ENCODE data around the gene USP5.
A peak's percentile ranks its signal among the peaks of the same experiment; 100 is the strongest.
"Not testable (repeated sequence)": the region's sequence is repeated elsewhere in the genome, so short reads cannot be mapped to it uniquely, and the experiment has no call there.

The USP5 gene

GRCh38 chr12:6872073-6873048, 20.4 kb downstream of the USP5 start:
- Histone ChIP-seq H3K9ac (ENCODE audit: low read length) (peak overlapping the region; percentile 82), H3F3A (ENCODE audit: insufficient read depth) (peaks cover 48% of the 10 kb centered on the region), H3K27ac (ENCODE audit: low read depth, low read length) (peak overlapping the region; percentile 69), H3K4me2 (ENCODE audit: low read depth, low read length, poor library complexity, severe bottlenecking) (peak overlapping the region; percentile 85), H3K9me3 (ENCODE audit: insufficient read depth, low read length) (no peaks in the 10 kb centered on the region), H3K27me3 (ENCODE audit: low read length) (no peaks in the 10 kb centered on the region), H3K79me2 (ENCODE audit: insufficient read depth, low read length) (peaks cover 19% of the 10 kb centered on the region), H4K20me1 (ENCODE audit: low read depth, low read length) (no peaks in the 10 kb centered on the region; the same call in 1 of the 2 replicates), H2AFZ (ENCODE audit: low read depth, low read length, severe bottlenecking) (no peak overlapping the region), H3K36me3 (ENCODE audit: low read length) (peaks cover 3% of the 10 kb centered on the region; the same call in 1 of the 2 replicates), H3K4me3 (ENCODE audit: insufficient read depth, low read length, poor library complexity, severe bottlenecking) (peak overlapping the region; percentile 70), H3K9me2 (replicated peaks; ENCODE audit: insufficient read depth, low read length) (no peaks in the 10 kb centered on the region)
- TF ChIP-seq CTCF (IDR thresholded peaks at IDR 0.05; ENCODE audit: insufficient read depth, low read length, poor library complexity, severe bottlenecking) (peak; percentile 90), EZH2phosphoT487 (conservative IDR thresholded peaks at IDR 0.05; ENCODE audit: low read length) (no peak)

- Histone ChIP-seq H3K27me3 (ENCODE audit: low read length) (no peaks in the 10 kb centered on the region), H3K4me2 (ENCODE audit: low read depth, low read length, poor library complexity, severe bottlenecking) (peak within 1 kb of the TSS; percentile 85), H3F3A (ENCODE audit: insufficient read depth) (peaks cover 46% of the 10 kb centered on the region), H3K9me3 (ENCODE audit: insufficient read depth, low read length) (no peaks in the 10 kb centered on the region), H2AFZ (ENCODE audit: low read depth, low read length, severe bottlenecking) (peak within 1 kb of the TSS; percentile 78), H4K20me1 (ENCODE audit: low read depth, low read length) (no peaks in the 10 kb centered on the region; the same call in 1 of the 2 replicates), H3K36me3 (ENCODE audit: low read length) (peaks cover 3% of the 10 kb centered on the region; the same call in 1 of the 2 replicates), H3K4me3 (ENCODE audit: insufficient read depth, low read length, poor library complexity, severe bottlenecking) (peak within 1 kb of the TSS; percentile 70), H3K9me2 (replicated peaks; ENCODE audit: insufficient read depth, low read length) (no peaks in the 10 kb centered on the region), H3K79me2 (ENCODE audit: insufficient read depth, low read length) (peaks cover 9% of the 10 kb centered on the region), H3K9ac (ENCODE audit: low read length) (peak within 1 kb of the TSS; percentile 82), H3K27ac (ENCODE audit: low read depth, low read length) (peak within 1 kb of the TSS; percentile 69)
- TF ChIP-seq EZH2phosphoT487 (conservative IDR thresholded peaks at IDR 0.05; ENCODE audit: low read length) (no peak), CTCF (IDR thresholded peaks at IDR 0.05; ENCODE audit: insufficient read depth, low read length, poor library complexity, severe bottlenecking) (no peak)
Measured at GRCh38 chr12:6873094-6874014, 21.4 kb downstream of the USP5 start, which contains the start of gene SPSB2. Gene SPSB2, minus strand, starts transcription at chr12:6873303. Its CDS starts 402 bp downstream, at chr12:6872901.

DNA sequence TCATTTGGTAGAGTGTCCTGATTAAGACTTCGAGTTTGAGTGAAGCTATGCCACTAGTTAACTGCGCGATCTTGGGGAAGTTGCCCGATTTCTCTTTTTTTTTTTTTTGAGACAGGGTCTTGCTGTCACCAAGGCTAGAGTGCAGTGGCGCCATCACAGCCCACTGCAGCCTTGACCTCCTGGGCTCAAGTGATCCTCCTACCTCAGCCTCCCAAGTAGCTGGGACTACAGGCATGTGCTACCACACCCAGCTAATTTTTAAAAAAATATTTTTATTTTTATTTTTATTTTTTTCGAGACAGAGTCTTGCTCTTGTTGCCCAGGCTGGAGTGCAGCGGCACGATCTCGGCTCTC, 22.0 kb downstream of the USP5 start:
- not testable (repeated sequence) for H3K27me3 ChIP-seq (ENCODE audit: low read length); H4K20me1 ChIP-seq (ENCODE audit: low read depth, low read length); H3K9me2 ChIP-seq (replicated peaks; ENCODE audit: insufficient read depth, low read length); H3K9me3 ChIP-seq (ENCODE audit: insufficient read depth, low read length); H3K79me2 ChIP-seq (ENCODE audit: insufficient read depth, low read length); H3K36me3 ChIP-seq (ENCODE audit: low read length)
- peaks cover 40% of the 10 kb centered on the region for H3F3A ChIP-seq (ENCODE audit: insufficient read depth)
- peak overlapping the region; percentile 70 for H3K4me3 ChIP-seq (ENCODE audit: insufficient read depth, low read length, poor library complexity, severe bottlenecking)
- peak overlapping the region; percentile 64 for H3K27ac ChIP-seq (ENCODE audit: low read depth, low read length)
- H3K4me2 ChIP-seq (ENCODE audit: low read depth, low read length, poor library complexity, severe bottlenecking) = peak overlapping the region; percentile 85
- H3K9ac ChIP-seq (ENCODE audit: low read length) = peak overlapping the region; percentile 82
- H2AFZ ChIP-seq (ENCODE audit: low read depth, low read length, severe bottlenecking) = peak overlapping the region; percentile 78

- not testable (repeated sequence) for H3K27me3 ChIP-seq (ENCODE audit: low read length); H2AFZ ChIP-seq (ENCODE audit: low read depth, low read length, severe bottlenecking); H3K4me2 ChIP-seq (ENCODE audit: low read depth, low read length, poor library complexity, severe bottlenecking); H3K9ac ChIP-seq (ENCODE audit: low read length); H4K20me1 ChIP-seq (ENCODE audit: low read depth, low read length); H3K27ac ChIP-seq (ENCODE audit: low read depth, low read length); H3K9me2 ChIP-seq (replicated peaks; ENCODE audit: insufficient read depth, low read length); H3K9me3 ChIP-seq (ENCODE audit: insufficient read depth, low read length); H3F3A ChIP-seq (ENCODE audit: insufficient read depth); H3K4me3 ChIP-seq (ENCODE audit: insufficient read depth, low read length, poor library complexity, severe bottlenecking); H3K36me3 ChIP-seq (ENCODE audit: low read length); H3K79me2 ChIP-seq (ENCODE audit: insufficient read depth, low read length)
Measured at GRCh38 chr12:6879824-6880223, 27.9 kb downstream of the USP5 start.
